ENCODE data around the gene BCAS3. TPM values are rescaled to one million over a fixed set of nuclear protein-coding genes. Genes with fewer than 3 reads are reported as not detected.
A peak's percentile ranks its signal among the peaks of the same experiment; 100 is the strongest.

The BCAS3 gene
- total and polyA plus RNA-seq, 10 donors: 3.7 to 56.0 (median 42.3) TPM

- H3K4me1 ChIP-seq: peaks cover 0 to 5% (median 0%) of the 10 kb centered on the region in 6 donors
- H3K27me3 ChIP-seq (replicated peaks in 1 of 7): no peaks in the 10 kb centered on the region
- WGBS, 5 donors: 88 to 97% (median 95%) methylated on average over 6 of the region's 6 CpGs
Measured at GRCh38 chr17:61310590-61310989, 632.9 kb downstream of the BCAS3 start.

DNA sequence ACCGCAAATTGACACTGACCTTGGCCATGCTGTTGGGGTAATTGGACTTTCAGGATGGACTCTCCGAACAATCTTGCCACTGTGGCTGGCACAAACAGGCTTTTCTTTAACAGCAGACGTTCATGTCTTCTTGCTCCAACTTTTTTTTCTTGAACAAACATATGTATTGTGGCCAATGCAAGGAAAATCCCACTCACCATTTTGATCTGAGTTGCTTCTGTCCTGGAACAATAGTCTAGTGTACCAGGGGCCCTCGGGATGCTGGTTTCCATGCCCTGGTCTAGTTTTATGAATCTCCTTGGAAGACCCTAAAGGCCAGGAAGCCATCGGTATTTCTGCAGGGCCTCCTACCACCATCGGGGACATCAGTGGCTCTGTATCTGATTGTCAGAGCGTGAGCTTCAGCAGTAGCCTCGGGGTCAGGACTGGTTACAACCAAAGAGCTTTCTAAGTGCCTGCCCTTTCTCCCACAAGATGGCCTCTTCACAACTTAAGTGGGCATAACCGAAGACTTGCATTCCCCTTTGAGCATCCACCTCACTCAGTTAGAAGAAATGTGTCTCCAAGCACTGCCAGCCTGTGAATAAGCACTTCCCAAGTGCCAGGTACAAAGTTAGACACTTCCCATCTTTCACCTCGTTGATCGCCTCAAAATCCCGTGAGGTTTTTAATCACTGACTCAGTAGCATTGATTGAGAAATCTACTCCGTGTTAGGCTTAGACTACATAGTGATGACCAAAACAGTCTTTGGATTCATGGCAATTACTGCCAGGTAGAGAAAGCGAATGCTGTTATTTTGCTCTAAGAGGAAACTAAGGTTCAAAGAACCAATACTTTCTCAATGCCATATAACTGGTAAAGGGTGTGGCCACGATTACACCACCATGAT, 635.0 kb downstream of the BCAS3 start:
- no peak for DNase-seq
- WGBS, 5 donors: 92 to 95% (median 93%) methylated on average over 15 of the region's 15 CpGs
- H3K9me3 ChIP-seq: no peaks in the 10 kb centered on the region
- no peaks in the 10 kb centered on the region for H3K36me3 ChIP-seq
- peaks cover 0 to 5% (median 0%) of the 10 kb centered on the region in 6 donors for H3K4me1 ChIP-seq
- peak overlapping the region in 1 of 8 donors; percentile 62 for H3K27ac ChIP-seq
- no peaks in the 10 kb centered on the region for H3K27me3 ChIP-seq (replicated peaks in 1 of 7)
- intact Hi-C loops (cut with DNase I; ENCODE audit: low total_unique reads): no loop called here
- TF ChIP-seq, protein P1, sequence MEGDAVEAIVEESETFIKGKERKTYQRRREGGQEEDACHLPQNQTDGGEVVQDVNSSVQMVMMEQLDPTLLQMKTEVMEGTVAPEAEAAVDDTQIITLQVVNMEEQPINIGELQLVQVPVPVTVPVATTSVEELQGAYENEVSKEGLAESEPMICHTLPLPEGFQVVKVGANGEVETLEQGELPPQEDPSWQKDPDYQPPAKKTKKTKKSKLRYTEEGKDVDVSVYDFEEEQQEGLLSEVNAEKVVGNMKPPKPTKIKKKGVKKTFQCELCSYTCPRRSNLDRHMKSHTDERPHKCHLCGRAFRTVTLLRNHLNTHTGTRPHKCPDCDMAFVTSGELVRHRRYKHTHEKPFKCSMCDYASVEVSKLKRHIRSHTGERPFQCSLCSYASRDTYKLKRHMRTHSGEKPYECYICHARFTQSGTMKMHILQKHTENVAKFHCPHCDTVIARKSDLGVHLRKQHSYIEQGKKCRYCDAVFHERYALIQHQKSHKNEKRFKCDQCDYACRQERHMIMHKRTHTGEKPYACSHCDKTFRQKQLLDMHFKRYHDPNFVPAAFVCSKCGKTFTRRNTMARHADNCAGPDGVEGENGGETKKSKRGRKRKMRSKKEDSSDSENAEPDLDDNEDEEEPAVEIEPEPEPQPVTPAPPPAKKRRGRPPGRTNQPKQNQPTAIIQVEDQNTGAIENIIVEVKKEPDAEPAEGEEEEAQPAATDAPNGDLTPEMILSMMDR (IDR thresholded peaks at IDR 0.05 in 8 of 11, conservative IDR thresholded peaks at IDR 0.05 in 3 of 11): no peak
- no peak for TF ChIP-seq POLR2A (IDR thresholded peaks at IDR 0.05)
- no peak for TF ChIP-seq POLR2AphosphoS5 (IDR thresholded peaks at IDR 0.05)
- no peak overlapping the region for H3K4me3 ChIP-seq

More at GRCh38 chr17:61310590-61310989, 632.9 kb downstream of the BCAS3 start:
- intact Hi-C loops (cut with DNase I; ENCODE audit: low total_unique reads): no loop called here
- Histone ChIP-seq H3K4me3 (no peak overlapping the region), H3K27ac (no peak overlapping the region), H3K36me3 (no peaks in the 10 kb centered on the region), H3K9me3 (no peaks in the 10 kb centered on the region)
- no peak for DNase-seq
- TF ChIP-seq POLR2AphosphoS5 (IDR thresholded peaks at IDR 0.05): no peak

- peaks cover 0 to 5% (median 0%) of the 10 kb centered on the region in 6 donors for H3K4me1 ChIP-seq
- TF ChIP-seq, protein P1 (IDR thresholded peaks at IDR 0.05 in 8 of 11, conservative IDR thresholded peaks at IDR 0.05 in 3 of 11): no peak
- TF ChIP-seq POLR2A (IDR thresholded peaks at IDR 0.05) (no peak), POLR2AphosphoS5 (IDR thresholded peaks at IDR 0.05) (no peak)
- DNase-seq: peak; percentile 47
- H3K36me3 ChIP-seq: no peaks in the 10 kb centered on the region
- no peaks in the 10 kb centered on the region for H3K9me3 ChIP-seq
- WGBS, 5 donors: 82 to 94% (median 92%) methylated on average over 21 of the region's 21 CpGs
- peak overlapping the region in 6 of 8 donors; percentile 14 to 62 (median 44) for H3K27ac ChIP-seq
- intact Hi-C loops (cut with DNase I; ENCODE audit: low total_unique reads): no loop called here
- no peaks in the 10 kb centered on the region for H3K27me3 ChIP-seq (replicated peaks in 1 of 7)
- H3K4me3 ChIP-seq: no peak overlapping the region
Measured at GRCh38 chr17:61313461-61314326, 636.0 kb downstream of the BCAS3 start.

DNA sequence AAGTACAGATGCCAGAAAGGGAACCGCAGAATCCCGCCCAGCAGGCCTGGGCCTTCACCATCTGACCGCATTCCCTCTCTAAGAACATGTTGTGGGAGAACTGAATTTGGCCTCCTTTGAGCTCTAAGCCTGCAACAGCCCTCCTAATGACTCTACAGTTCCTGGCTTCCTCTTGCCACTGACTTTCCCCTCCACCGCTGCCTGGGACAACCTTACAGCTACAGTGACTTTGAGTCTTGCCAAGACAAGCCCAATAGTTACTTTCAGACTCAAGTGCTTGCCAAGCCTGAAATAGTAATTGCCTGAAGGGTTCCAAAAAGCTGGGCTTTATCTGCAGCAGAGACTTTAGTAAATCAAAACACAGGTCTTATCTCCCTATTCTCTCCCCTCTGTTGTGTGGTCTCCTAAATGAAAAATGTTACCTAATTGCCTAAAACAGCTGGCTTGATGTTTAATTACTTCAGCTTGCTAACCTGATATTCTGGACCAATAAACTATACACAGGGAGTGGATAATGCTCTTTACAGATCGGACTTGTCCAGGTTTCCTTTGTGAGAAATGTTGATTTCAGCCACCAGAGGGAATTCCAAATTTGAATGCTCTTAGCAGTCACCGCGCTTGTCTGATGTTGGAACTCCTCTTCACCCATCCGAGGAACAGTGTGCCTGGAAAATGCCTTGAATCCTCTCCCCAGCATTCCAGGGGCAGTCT, 636.9 kb downstream of the BCAS3 start:
- intact Hi-C loops (cut with DNase I; ENCODE audit: low total_unique reads): no loop called here

More for the DNA sequence above, 636.9 kb downstream of the BCAS3 start:
- no peak for DNase-seq
- Histone ChIP-seq H3K9me3 (no peaks in the 10 kb centered on the region), H3K36me3 (no peaks in the 10 kb centered on the region), H3K27ac (peak overlapping the region in 6 of 8 donors; percentile 14 to 62 (median 44)), H3K27me3 (replicated peaks in 1 of 7) (no peaks in the 10 kb centered on the region), H3K4me1 (peaks cover 0 to 5% (median 0%) of the 10 kb centered on the region in 6 donors), H3K4me3 (no peak overlapping the region)
- 72 to 87% (median 83%) methylated on average over 8 of the region's 8 CpGs for WGBS, 5 donors
- TF ChIP-seq POLR2AphosphoS5 (IDR thresholded peaks at IDR 0.05) (no peak), POLR2A (IDR thresholded peaks at IDR 0.05) (no peak)
- TF ChIP-seq, protein P1 (IDR thresholded peaks at IDR 0.05 in 8 of 11, conservative IDR thresholded peaks at IDR 0.05 in 3 of 11): no peak

All from spleen (tissue), 11 donors.